DOHH2 (cell line): ENCODE data around the gene HS3ST5.

Source experiments
- H3F3A ChIP-seq: fragments of 200-600 bp; sonication (generic), shearing (Covaris generic); 2 replicates; pipeline ENCODE4 v1.6.0; 2016; ENCODE audit warnings: antibody characterized with exemption, mild to moderate bottlenecking; ENCODE audit not compliant: control insufficient read depth, insufficient read depth
- H3K27ac ChIP-seq: fragments of 200-600 bp; sonication (generic); 2 replicates; pipeline ENCODE4 v1.5.1; 2014; ENCODE audit warnings: low read depth, mild to moderate bottlenecking, low read length, moderate library complexity
- H3K27me3 ChIP-seq: fragments of 200-600 bp; sonication (generic); 2 replicates; pipeline ENCODE4 v1.6.1; 2014; ENCODE audit warnings: mild to moderate bottlenecking, low read length, mixed read lengths; ENCODE audit not compliant: control insufficient read depth
- H3K36me3 ChIP-seq: fragments of 200-600 bp; sonication (generic); 2 replicates; pipeline ENCODE4 v1.6.1; 2014; ENCODE audit warnings: mild to moderate bottlenecking, low read length, moderate library complexity, mixed read lengths; ENCODE audit not compliant: control insufficient read depth
- H3K4me1 ChIP-seq: fragments of 200-600 bp; sonication (generic); 2 replicates; pipeline ENCODE4 v1.6.1; 2014; ENCODE audit warnings: mild to moderate bottlenecking, low read length, mixed read lengths; ENCODE audit not compliant: control insufficient read depth
- H3K4me2 ChIP-seq: fragments of 200-600 bp; sonication (generic); 2 replicates; pipeline ENCODE4 v1.6.0; 2014; ENCODE audit warnings: mild to moderate bottlenecking, low read length, moderate library complexity
- H3K4me3 ChIP-seq: fragments of 200-600 bp; sonication (generic); 2 replicates; pipeline ENCODE4 v1.5.1; 2014; ENCODE audit warnings: mild to moderate bottlenecking, low read length, mixed read lengths
- H3K79me2 ChIP-seq: fragments of 200-600 bp; sonication (generic); 2 replicates; pipeline ENCODE4 v1.6.1; 2014; ENCODE audit warnings: mild to moderate bottlenecking, low read length, mixed read lengths; ENCODE audit not compliant: control insufficient read depth
- H3K9me2 ChIP-seq: fragments of 200-600 bp; sonication (generic); replicated peaks from 2 replicates; pipeline ENCODE4 v1.6.1; 2014; ENCODE audit warnings: mild to moderate bottlenecking, low read length, mixed read lengths; ENCODE audit not compliant: control insufficient read depth
- H3K9me3 ChIP-seq: fragments of 200-600 bp; sonication (generic); 2 replicates; pipeline ENCODE4 v1.6.1; 2014; ENCODE audit warnings: antibody characterized with exemption, low read length, mixed read lengths; ENCODE audit not compliant: control insufficient read depth, insufficient read depth
- H4K20me1 ChIP-seq: fragments of 200-600 bp; sonication (generic); 2 replicates; pipeline ENCODE4 v1.6.0; 2014; ENCODE audit warnings: low read depth, mild to moderate bottlenecking, antibody characterized with exemption, low read length, moderate library complexity; ENCODE audit not compliant: control insufficient read depth, insufficient read depth
- EZH2phosphoT487 ChIP-seq: fragments of 200-600 bp; sonication (generic); IDR thresholded peaks from 2 replicates; pipeline ENCODE4 v1.6.1; 2017; ENCODE audit warnings: borderline replicate concordance, mild to moderate bottlenecking, antibody characterized with exemption, low read length, moderate library complexity, mixed read lengths
- TF ChIP-seq, protein P1 (sequence below): fragments of 200-600 bp; sonication (generic); IDR thresholded peaks from one replicate; pipeline ENCODE4 v1.5.1; 2014; ENCODE audit warnings: antibody characterized with exemption, mild to moderate bottlenecking, low read depth, low read length; ENCODE audit not compliant: poor library complexity, severe bottlenecking

HS3ST5 gene

GRCh38 chr6:114382406-114382805, 39.6 kb upstream of the HS3ST5 start:
- no peak overlapping the region for H3K4me3 ChIP-seq
- no peak overlapping the region for H3K4me2 ChIP-seq
- no peaks in the 10 kb centered on the region for H3F3A ChIP-seq
- H3K36me3 ChIP-seq: no peaks in the 10 kb centered on the region
- no peaks in the 10 kb centered on the region for H3K9me3 ChIP-seq
- H3K4me1 ChIP-seq: no peaks in the 10 kb centered on the region
- H3K79me2 ChIP-seq: no peaks in the 10 kb centered on the region
- H4K20me1 ChIP-seq: no peaks in the 10 kb centered on the region
- H3K9me2 ChIP-seq: no peaks in the 10 kb centered on the region
- H3K27ac ChIP-seq: no peak overlapping the region
- TF ChIP-seq EZH2phosphoT487: no peak
- TF ChIP-seq, protein P1, sequence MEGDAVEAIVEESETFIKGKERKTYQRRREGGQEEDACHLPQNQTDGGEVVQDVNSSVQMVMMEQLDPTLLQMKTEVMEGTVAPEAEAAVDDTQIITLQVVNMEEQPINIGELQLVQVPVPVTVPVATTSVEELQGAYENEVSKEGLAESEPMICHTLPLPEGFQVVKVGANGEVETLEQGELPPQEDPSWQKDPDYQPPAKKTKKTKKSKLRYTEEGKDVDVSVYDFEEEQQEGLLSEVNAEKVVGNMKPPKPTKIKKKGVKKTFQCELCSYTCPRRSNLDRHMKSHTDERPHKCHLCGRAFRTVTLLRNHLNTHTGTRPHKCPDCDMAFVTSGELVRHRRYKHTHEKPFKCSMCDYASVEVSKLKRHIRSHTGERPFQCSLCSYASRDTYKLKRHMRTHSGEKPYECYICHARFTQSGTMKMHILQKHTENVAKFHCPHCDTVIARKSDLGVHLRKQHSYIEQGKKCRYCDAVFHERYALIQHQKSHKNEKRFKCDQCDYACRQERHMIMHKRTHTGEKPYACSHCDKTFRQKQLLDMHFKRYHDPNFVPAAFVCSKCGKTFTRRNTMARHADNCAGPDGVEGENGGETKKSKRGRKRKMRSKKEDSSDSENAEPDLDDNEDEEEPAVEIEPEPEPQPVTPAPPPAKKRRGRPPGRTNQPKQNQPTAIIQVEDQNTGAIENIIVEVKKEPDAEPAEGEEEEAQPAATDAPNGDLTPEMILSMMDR: no peak
- H3K27me3 ChIP-seq: no peaks in the 10 kb centered on the region

DNA sequence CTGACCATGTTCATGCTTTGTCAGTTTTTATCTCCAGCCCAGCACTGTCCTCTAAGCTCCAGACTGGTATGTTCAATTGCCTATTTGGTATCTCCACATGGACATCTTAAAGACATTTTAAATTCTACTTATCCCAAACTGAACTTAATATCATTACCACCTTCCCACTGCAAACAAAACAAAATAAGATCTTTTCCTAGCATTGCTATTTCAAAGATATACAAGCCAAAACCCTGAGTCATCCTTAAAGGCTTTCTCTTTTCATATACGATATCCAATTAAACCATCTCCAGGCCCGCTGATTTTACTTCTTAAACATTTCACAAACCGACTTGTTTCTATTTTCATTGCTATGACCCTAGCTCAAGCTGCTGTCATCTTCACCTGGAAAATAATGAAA, 35.1 kb upstream of the HS3ST5 start:
- Histone ChIP-seq H3K27me3 (no peaks in the 10 kb centered on the region), H4K20me1 (no peaks in the 10 kb centered on the region), H3F3A (no peaks in the 10 kb centered on the region), H3K79me2 (no peaks in the 10 kb centered on the region), H3K4me1 (no peaks in the 10 kb centered on the region), H3K36me3 (no peaks in the 10 kb centered on the region), H3K9me3 (no peaks in the 10 kb centered on the region), H3K27ac (no peak overlapping the region), H3K9me2 (no peaks in the 10 kb centered on the region), H3K4me3 (no peak overlapping the region), H3K4me2 (no peak overlapping the region)
- no peak for TF ChIP-seq EZH2phosphoT487
- TF ChIP-seq, protein P1: no peak

DNA sequence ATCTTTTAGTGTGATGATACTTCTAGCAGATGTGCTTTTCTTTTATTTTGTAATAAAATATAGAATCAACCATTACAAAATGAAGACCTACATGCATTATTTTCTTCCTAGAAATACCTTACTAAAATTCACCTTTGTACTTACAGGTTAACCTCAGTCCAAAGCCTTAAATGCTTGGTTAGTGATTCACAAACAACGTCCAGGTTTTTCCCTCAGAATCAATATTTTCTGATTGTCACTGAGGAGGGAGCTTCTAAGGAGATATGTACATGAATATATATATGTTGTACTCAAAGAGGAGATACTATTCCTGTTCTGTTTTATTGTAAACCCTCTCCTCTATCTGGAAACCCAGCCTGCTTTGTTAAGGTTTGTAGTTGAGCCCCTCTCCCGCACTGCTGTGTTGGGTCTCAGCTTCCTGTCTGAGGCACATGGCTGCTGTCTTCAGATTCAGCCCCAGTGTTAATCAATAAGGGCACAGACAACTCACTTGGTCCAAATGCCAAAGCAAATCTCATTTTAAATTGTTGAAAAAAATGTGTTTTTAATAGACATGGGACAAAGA, 33.9 kb upstream of the HS3ST5 start:
- Histone ChIP-seq H3K9me3 (no peaks in the 10 kb centered on the region), H3K4me3 (no peak overlapping the region), H3K9me2 (no peaks in the 10 kb centered on the region), H3K79me2 (no peaks in the 10 kb centered on the region), H3K27ac (no peak overlapping the region), H4K20me1 (no peaks in the 10 kb centered on the region), H3K36me3 (no peaks in the 10 kb centered on the region), H3K4me1 (no peaks in the 10 kb centered on the region), H3F3A (no peaks in the 10 kb centered on the region), H3K4me2 (no peak overlapping the region), H3K27me3 (no peaks in the 10 kb centered on the region)
- TF ChIP-seq EZH2phosphoT487: no peak
- TF ChIP-seq, protein P1: no peak
